H9 (cell line): Measurements from ENCODE around the gene ADAMTS6. TPM values are rescaled to one million over a fixed set of nuclear protein-coding genes. Genes with fewer than 3 reads are reported as not detected.

Experiments
- DNase-seq: peaks from one replicate; pipeline ENCODE4 v3.0.0-alpha.2; 2017
- H2AFZ ChIP-seq: one replicate; pipeline ENCODE4 v1.6.1; 2013; ENCODE audit warnings: mild to moderate bottlenecking, low read length, control low read depth, moderate library complexity
- H2AK5ac ChIP-seq: 2 replicates; pipeline ENCODE4 v1.6.1; 2013; ENCODE audit warnings: low read length, control low read depth, mixed read lengths; ENCODE audit not compliant: insufficient read length
- H2BK120ac ChIP-seq: one replicate; pipeline ENCODE4 v1.6.1; 2013; ENCODE audit warnings: low read depth, mild to moderate bottlenecking, low read length, control low read depth, inconsistent platforms; ENCODE audit not compliant: poor library complexity, severe bottlenecking
- H2BK12ac ChIP-seq: 2 replicates; pipeline ENCODE4 v1.6.1; 2013; ENCODE audit warnings: low read length, control low read depth, mixed read lengths, low read depth; ENCODE audit not compliant: insufficient read length
- H2BK15ac ChIP-seq: 2 replicates; pipeline ENCODE4 v1.6.1; 2013; ENCODE audit warnings: low read depth, low read length, control low read depth
- H2BK20ac ChIP-seq: one replicate; pipeline ENCODE4 v1.6.1; 2013; ENCODE audit warnings: low read depth, mild to moderate bottlenecking, low read length, control low read depth, inconsistent platforms; ENCODE audit not compliant: poor library complexity, severe bottlenecking
- H2BK5ac ChIP-seq: 2 replicates; pipeline ENCODE4 v1.6.1; 2013; ENCODE audit warnings: low read length, control low read depth, mixed read lengths; ENCODE audit not compliant: insufficient read length
- H3K14ac ChIP-seq: 2 replicates; pipeline ENCODE4 v1.6.1; 2013; ENCODE audit warnings: low read length, control low read depth; ENCODE audit not compliant: insufficient read depth
- H3K18ac ChIP-seq: 2 replicates; pipeline ENCODE4 v1.6.1; 2013; ENCODE audit warnings: low read depth, mild to moderate bottlenecking, mixed read lengths, low read length, control low read depth; ENCODE audit not compliant: insufficient read length
- H3K23ac ChIP-seq: 2 replicates; pipeline ENCODE4 v1.6.1; 2013; ENCODE audit warnings: low read length, control low read depth, mixed read lengths, low read depth; ENCODE audit not compliant: insufficient read length
- H3K23me2 ChIP-seq: 2 replicates; pipeline ENCODE4 v1.6.1; 2013; ENCODE audit warnings: low read depth, mild to moderate bottlenecking, mixed read lengths, low read length, control low read depth; ENCODE audit not compliant: insufficient read length, poor library complexity, severe bottlenecking
- H3K27ac ChIP-seq: 2 replicates; pipeline ENCODE4 v1.5.1; 2013; ENCODE audit warnings: low read length, control low read depth, mixed read lengths, low read depth; ENCODE audit not compliant: insufficient read length
- H3K27me3 ChIP-seq: 2 replicates; pipeline ENCODE4 v1.6.1; 2013; ENCODE audit warnings: low read length, control low read depth, inconsistent platforms; ENCODE audit not compliant: insufficient read depth
- H3K4ac ChIP-seq: 2 replicates; pipeline ENCODE4 v1.6.1; 2013; ENCODE audit warnings: low read depth, mild to moderate bottlenecking, control low read depth, inconsistent platforms, low read length, moderate library complexity
- H3K4me1 ChIP-seq: 2 replicates; pipeline ENCODE4 v1.6.1; 2013; ENCODE audit warnings: low read length, control low read depth, inconsistent platforms; ENCODE audit not compliant: insufficient read depth
- H3K4me2 ChIP-seq: 2 replicates; pipeline ENCODE4 v1.6.1; 2013; ENCODE audit warnings: low read length, control low read depth, mixed read lengths; ENCODE audit not compliant: insufficient read length, insufficient read depth
- H3K56ac ChIP-seq: 2 replicates; pipeline ENCODE4 v1.6.1; 2013; ENCODE audit warnings: low read depth, mild to moderate bottlenecking, mixed read lengths, low read length, control low read depth; ENCODE audit not compliant: insufficient read length
- H3K79me1 ChIP-seq: 2 replicates; pipeline ENCODE4 v1.6.1; 2013; ENCODE audit warnings: low read depth, mild to moderate bottlenecking, moderate library complexity, low read length, control low read depth, inconsistent platforms; ENCODE audit not compliant: insufficient read depth, poor library complexity, severe bottlenecking
- H3K79me2 ChIP-seq: 2 replicates; pipeline ENCODE4 v1.6.1; 2013; ENCODE audit warnings: low read length, control low read depth, inconsistent platforms; ENCODE audit not compliant: insufficient read depth
- H3K9ac ChIP-seq: 2 replicates; pipeline ENCODE4 v1.6.1; 2013; ENCODE audit warnings: low read length, control low read depth, mixed read lengths; ENCODE audit not compliant: insufficient read length; ENCODE audit errors: extremely low read depth
- H3K9me3 ChIP-seq: one replicate; pipeline ENCODE4 v1.6.1; 2013; ENCODE audit warnings: low read depth, low read length, inconsistent platforms; ENCODE audit not compliant: control insufficient read depth
- H3T11ph ChIP-seq: one replicate; pipeline ENCODE4 v1.6.1; 2013; ENCODE audit warnings: mild to moderate bottlenecking, low read length, control low read depth, inconsistent platforms
- H4K20me1 ChIP-seq: one replicate; pipeline ENCODE4 v1.6.1; 2013; ENCODE audit not compliant: control insufficient read depth, insufficient read length, insufficient read depth
- H4K5ac ChIP-seq: 2 replicates; pipeline ENCODE4 v1.6.1; 2013; ENCODE audit warnings: low read depth, mild to moderate bottlenecking, mixed read lengths, low read length, control low read depth; ENCODE audit not compliant: insufficient read length
- H4K8ac ChIP-seq: replicated peaks from 2 replicates; pipeline ENCODE4 v1.6.1; 2013; ENCODE audit warnings: low read length, control low read depth, mixed read lengths, low read depth; ENCODE audit not compliant: insufficient read length
- H4K91ac ChIP-seq: 2 replicates; pipeline ENCODE4 v1.6.1; 2013; ENCODE audit warnings: low read depth, mild to moderate bottlenecking, moderate library complexity, mixed read lengths, low read length, control low read depth; ENCODE audit not compliant: insufficient read length
- H3K27ac Mint-ChIP-seq, 3 experiments: 2 replicates in 2 of 3; 3 replicates in 1 of 3; pipeline ENCODE4 v1.8.0; 2020 to 2021; ENCODE audit warnings: mixed read lengths in 3 of 3, mild to moderate bottlenecking in 1 of 3, moderate library complexity in 1 of 3
- H3K27me3 Mint-ChIP-seq: 2 replicates; pipeline ENCODE4 v1.8.0; 2021; ENCODE audit warnings: low read depth, mild to moderate bottlenecking, moderate library complexity, mixed read lengths
- H3K36me3 Mint-ChIP-seq, 3 experiments: 2 replicates in 2 of 3; 3 replicates in 1 of 3; pipeline ENCODE4 v1.8.0; 2020 to 2021; ENCODE audit warnings: low read depth in 3 of 3, mixed read lengths in 3 of 3; ENCODE audit not compliant: insufficient read depth in 1 of 3
- H3K4me1 Mint-ChIP-seq, 2 experiments: 2 replicates each; pipeline ENCODE4 v1.8.0; 2020; ENCODE audit warnings: mixed read lengths in 2 of 2
- H3K4me3 Mint-ChIP-seq, 2 experiments: 2 replicates in 1 of 2; 3 replicates in 1 of 2; pipeline ENCODE4 v1.8.0; 2020 to 2021; ENCODE audit warnings: mild to moderate bottlenecking in 2 of 2, mixed read lengths in 2 of 2, moderate library complexity in 1 of 2
- H3K9me3 Mint-ChIP-seq, 2 experiments: 2 replicates in 1 of 2; 3 replicates in 1 of 2; pipeline ENCODE4 v1.8.0; 2020; ENCODE audit warnings: mild to moderate bottlenecking in 2 of 2, mixed read lengths in 2 of 2, moderate library complexity in 1 of 2
- CTCF ChIP-seq: fragments of 200-600 bp; sonication (generic); conservative IDR thresholded peaks from 3 replicates; pipeline ENCODE4 v1.8.0; 2021; ENCODE audit warnings: antibody characterized with exemption, mild to moderate bottlenecking
- WGBS: extraction: QIAGEN DNeasy Blood & Tissue Kit; methylation state at CpG from one replicate; pipeline ENCODE4 v1.1.7; 2013; ENCODE audit warnings: missing lambda C conversion rate, low lambda C conversion rate, mixed read lengths; ENCODE audit not compliant: insufficient read length; ENCODE audit errors: extremely low coverage; 5-methylcytosine and 5-hydroxymethylcytosine counted together
- total RNA-seq: library from RNA; stranded (reverse); gene quantifications from 2 replicates; pipeline ENCODE4 v1.2.1, GENCODE V29; 2021

Gene ADAMTS6
- total RNA-seq, 1 experiment from 2014 or later = 0.33 TPM

GRCh38 chr5:65512170-65512937 lies 30.6 kb upstream of the ADAMTS6 start:
- no peaks in the 10 kb centered on the region for H3K27me3 Mint-ChIP-seq
- no peaks in the 10 kb centered on the region for H3K27me3 ChIP-seq
- no peak overlapping the region for H3K27ac ChIP-seq
- H3K79me1 ChIP-seq = no peaks in the 10 kb centered on the region
- no peaks in the 10 kb centered on the region; a peak in 1 of 7 replicates for H3K36me3 Mint-ChIP-seq
- H3K4me1 Mint-ChIP-seq = no peaks in the 10 kb centered on the region
- no peak overlapping the region for H2BK20ac ChIP-seq
- H3K79me2 ChIP-seq = no peaks in the 10 kb centered on the region
- no peak overlapping the region for H3K27ac Mint-ChIP-seq
- no CpG with 5 or more reads among the region's 6 CpGs for WGBS
- no peak overlapping the region for H3K23ac ChIP-seq
- no peak overlapping the region for H2BK12ac ChIP-seq
- H3K4me3 Mint-ChIP-seq = no peak overlapping the region
- no peak overlapping the region for H3T11ph ChIP-seq
- H3K4me1 ChIP-seq = no peaks in the 10 kb centered on the region
- DNase-seq = no peak
- no peak overlapping the region for H2BK120ac ChIP-seq
- no peak overlapping the region for H3K4ac ChIP-seq
- no peak overlapping the region for H3K4me2 ChIP-seq
- H2AFZ ChIP-seq = no peak overlapping the region
- H3K9ac ChIP-seq = no peak overlapping the region
- no peaks in the 10 kb centered on the region for H4K20me1 ChIP-seq
- H3K23me2 ChIP-seq = no peaks in the 10 kb centered on the region
- H3K18ac ChIP-seq = no peak overlapping the region
- no peak for TF ChIP-seq CTCF
- H4K5ac ChIP-seq = no peak overlapping the region
- no peak overlapping the region for H2BK15ac ChIP-seq
- H3K14ac ChIP-seq = no peak overlapping the region
- no peaks in the 10 kb centered on the region for H3K9me3 Mint-ChIP-seq
- no peak overlapping the region for H4K91ac ChIP-seq
- H3K9me3 ChIP-seq = no peaks in the 10 kb centered on the region
- no peak overlapping the region for H4K8ac ChIP-seq
- no peak overlapping the region for H2AK5ac ChIP-seq
- no peak overlapping the region for H3K56ac ChIP-seq
- H2BK5ac ChIP-seq = no peak overlapping the region
